ENCODE data around the gene PEPD.

PEPD gene

DNA sequence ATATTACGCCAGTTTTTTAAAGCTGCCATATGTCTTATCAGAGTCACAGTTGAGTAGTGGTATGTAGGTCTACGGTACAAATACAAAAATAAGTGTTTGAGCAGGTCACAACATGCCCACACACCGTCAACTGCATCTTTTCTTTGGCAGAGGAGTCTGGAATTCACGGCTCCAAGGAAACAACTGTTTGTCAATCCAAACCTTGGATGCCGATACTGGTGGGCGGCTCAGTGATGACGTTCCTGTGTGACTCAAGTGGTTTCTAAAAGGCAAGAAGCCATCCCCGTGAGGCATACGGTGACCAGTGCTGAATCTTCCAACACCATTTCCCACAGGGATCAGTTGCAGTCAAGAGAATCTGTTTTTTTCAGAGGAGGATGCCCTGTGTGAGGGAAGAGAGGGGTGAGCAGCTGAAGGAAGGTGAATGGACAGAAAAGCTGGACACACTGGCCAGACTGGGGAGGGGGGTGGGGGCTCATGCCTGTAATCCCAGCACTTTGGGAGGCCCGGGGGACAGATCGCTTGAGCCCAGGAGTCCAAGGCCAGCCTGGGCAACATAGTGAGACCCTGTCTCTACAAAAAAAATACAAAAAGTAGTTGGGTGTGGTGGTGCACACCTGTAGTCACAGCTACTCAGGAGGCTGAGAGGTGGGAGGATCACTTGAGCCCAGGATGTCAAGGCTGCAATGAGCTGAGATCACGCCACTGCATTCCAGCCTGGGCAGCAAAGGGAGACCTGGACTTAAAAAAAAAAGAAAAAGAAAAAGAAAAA lies 170.9 kb downstream of the PEPD start:
- no peak for DNase-seq

- no peak for DNase-seq
Observed at GRCh38 chr19:33349319-33350289, 172.0 kb downstream of the PEPD start.

DNA sequence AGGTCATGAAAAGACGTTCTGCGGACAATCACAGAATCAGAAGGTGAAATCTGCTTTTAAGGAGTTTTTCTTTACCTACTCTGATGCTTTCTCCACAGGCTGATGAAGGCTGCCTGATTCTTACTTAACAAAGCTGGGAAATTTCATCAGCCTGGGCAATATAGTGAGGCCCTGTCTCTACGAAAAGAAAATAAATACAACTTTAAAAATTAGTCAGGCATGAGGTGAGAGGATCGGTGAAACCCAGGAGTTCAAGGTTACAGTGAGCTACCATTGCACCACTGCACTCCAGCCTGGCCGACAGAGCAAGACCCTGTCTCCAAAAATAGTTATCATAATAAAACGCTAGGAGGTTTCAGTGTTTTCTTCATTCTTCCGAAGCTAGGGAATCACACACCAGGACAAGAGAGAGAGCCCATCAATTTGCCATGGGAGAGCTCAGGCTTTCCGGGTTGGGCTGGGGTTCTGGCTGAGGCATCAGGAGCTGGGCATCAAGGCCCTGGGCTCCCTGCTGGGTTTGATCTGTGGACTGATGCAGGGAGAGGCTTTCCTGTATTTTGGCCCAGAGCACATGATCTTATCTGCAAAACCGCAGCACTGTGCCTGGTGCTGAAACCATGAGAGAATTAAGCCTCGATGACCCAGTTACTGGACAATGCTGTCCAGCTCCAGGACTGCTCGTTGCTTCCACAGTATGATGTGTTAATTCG lies 173.1 kb downstream of the PEPD start:
- DNase-seq, result no peak

- no peak for DNase-seq
Observed at GRCh38 chr19:33347300-33347699, 174.3 kb downstream of the PEPD start.

GRCh38 chr19:33346665-33347064 lies 174.9 kb downstream of the PEPD start:
- DNase-seq, result no peak

GRCh38 chr19:33345163-33345562 lies 176.4 kb downstream of the PEPD start:
- DNase-seq, result no peak

DNA sequence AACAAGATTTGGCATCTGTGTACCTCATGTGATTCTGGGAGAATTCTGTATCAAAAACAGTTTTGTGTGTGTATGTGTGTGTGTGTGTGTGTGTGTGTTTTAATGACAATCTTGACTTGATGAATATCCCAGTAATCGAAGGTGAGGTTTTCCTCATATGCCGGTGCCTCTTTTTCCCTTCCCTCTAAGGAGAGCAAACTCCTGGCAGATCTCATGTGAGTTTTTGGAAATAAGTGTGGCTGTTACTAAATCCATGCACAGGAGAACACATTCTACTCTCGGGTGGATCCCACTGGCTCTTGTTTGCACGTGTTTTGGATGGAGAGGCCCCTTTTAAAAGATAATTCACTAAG lies 177.0 kb downstream of the PEPD start:
- no peak for DNase-seq

GRCh38 chr19:33343859-33344572 lies 177.6 kb downstream of the PEPD start:
- no peak for DNase-seq

DNA sequence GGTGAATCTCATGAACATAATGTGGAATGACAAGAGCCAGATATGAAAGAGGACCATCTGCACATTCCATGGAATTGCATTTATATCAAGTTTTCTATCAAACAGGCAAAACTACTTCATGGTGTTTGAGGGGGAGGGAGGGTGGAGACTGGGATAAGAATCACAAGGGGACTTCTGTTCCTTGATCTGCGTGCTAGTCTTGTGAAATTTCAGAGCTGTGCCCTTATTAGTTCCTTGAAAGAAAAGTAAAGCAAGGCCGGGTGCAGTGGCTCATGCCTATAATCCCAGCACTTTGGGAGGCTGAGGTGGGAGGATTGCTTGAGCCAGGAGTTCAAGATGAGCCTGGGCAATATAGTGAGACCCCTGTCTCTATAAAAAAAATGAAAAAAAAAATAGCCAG lies 178.3 kb downstream of the PEPD start:
- DNase-seq, result no peak

- no peak for DNase-seq
Observed at GRCh38 chr19:33340991-33341390, 180.6 kb downstream of the PEPD start.

DNA sequence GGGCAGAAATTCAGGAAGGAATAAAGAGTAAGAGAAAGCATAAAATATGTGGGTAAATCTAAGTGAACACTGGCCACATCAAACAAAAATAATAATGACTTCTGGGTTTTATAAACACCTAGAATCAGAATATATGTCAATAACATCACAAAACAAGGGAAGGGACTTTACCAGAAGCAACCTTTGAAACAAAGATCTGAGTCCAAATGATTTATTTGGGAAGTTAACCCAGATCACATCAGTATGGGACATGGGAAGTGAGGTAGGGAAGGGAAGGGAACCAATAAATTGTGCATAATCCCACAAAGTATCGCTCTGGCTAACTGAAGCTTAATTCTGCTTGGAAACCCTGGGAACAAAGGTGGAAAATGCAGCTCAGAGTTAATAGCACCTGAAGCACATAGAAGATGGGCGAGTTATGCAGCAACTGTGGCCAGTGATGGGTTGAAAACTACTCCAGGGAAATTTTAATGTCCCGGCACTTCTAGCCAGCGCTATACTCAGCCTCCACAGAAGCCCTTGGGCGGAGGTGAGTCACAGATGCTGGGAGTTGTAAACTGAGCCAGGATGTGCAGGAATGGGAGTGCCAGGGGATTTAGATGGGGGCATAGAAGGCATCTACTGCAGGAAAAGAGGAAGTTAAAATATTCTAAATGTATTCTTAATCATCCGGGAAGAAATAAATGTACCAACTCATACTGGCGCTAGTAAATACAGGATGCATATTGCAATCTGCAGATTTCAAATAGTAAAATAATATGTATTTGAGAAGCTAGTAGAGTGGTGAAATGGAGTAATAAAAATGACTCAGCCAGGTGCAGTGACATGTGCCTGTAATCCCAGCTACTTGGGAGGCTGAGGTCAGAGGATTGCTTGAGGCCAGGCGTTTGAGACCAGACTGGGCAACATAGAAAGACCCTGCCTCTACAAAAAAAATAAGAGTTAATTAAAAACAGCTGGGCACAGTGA lies 182.3 kb downstream of the PEPD start:
- no peak for DNase-seq

Measured in C1 segment of cervical spinal cord (tissue), 14 donors.